ENCODE data around the gene GPX1.
A peak's percentile ranks its signal among the peaks of the same experiment; 100 is the strongest.
"Not testable (repeated sequence)": the region's sequence is repeated elsewhere in the genome, so short reads cannot be mapped to it uniquely, and the experiment has no call there.

GPX1 gene

GRCh38 chr3:49357443-49358216 lies 523 bp downstream of the GPX1 start:
- peak; percentile 74 for DNase-seq

GRCh38 chr3:49357095-49357442 lies 1.1 kb downstream of the GPX1 start:
- DNase-seq, result not testable (repeated sequence)

GRCh38 chr3:49352890-49353421 lies 5.2 kb downstream of the GPX1 start:
- no peak for DNase-seq

- no peak for DNase-seq
These were observed 5.9 kb downstream of the GPX1 start for GRCh38 chr3:49352281-49352680.

- no peak for DNase-seq
These were observed 6.6 kb downstream of the GPX1 start for GRCh38 chr3:49351521-49352011.

GRCh38 chr3:49349348-49350114 lies 8.6 kb downstream of the GPX1 start:
- no peak for DNase-seq

- not testable (repeated sequence) for DNase-seq
These were observed 9.8 kb downstream of the GPX1 start for GRCh38 chr3:49348361-49348760.

GRCh38 chr3:49346797-49347251 lies 11.3 kb downstream of the GPX1 start:
- no peak for DNase-seq

- DNase-seq, result no peak
These were observed 15.0 kb downstream of the GPX1 start for GRCh38 chr3:49343163-49343562.

- DNase-seq, result no peak
These were observed 16.2 kb downstream of the GPX1 start for GRCh38 chr3:49341996-49342395.

- DNase-seq, result peak; percentile 94
These were observed 18.0 kb downstream of the GPX1 start, which contains the start of gene USP4 for GRCh38 chr3:49339941-49340800. Gene USP4, minus strand, starts transcription at chr3:49340053. Its CDS starts 29 bp downstream, at chr3:49340024.

GRCh38 chr3:49339581-49339940 lies 18.6 kb downstream of the GPX1 start:
- DNase-seq, result no peak

GRCh38 chr3:49333916-49334633 lies 24.1 kb downstream of the GPX1 start:
- DNase-seq, result no peak

- no peak for DNase-seq
These were observed 25.1 kb downstream of the GPX1 start for GRCh38 chr3:49333091-49333490.

GRCh38 chr3:49329186-49329585 lies 29.0 kb downstream of the GPX1 start:
- DNase-seq, result no peak

- not testable (repeated sequence) for DNase-seq
These were observed 29.8 kb downstream of the GPX1 start for GRCh38 chr3:49328350-49328749.

GRCh38 chr3:49327485-49327884 lies 30.7 kb downstream of the GPX1 start:
- DNase-seq, result no peak

- DNase-seq, result no peak
These were observed 33.4 kb downstream of the GPX1 start for GRCh38 chr3:49324768-49325167.

- DNase-seq, result no peak
These were observed 41.3 kb downstream of the GPX1 start for GRCh38 chr3:49316696-49317457.

GRCh38 chr3:49313896-49314688 lies 44.1 kb downstream of the GPX1 start:
- DNase-seq, result no peak
